ENCODE data around the gene LSG1.

Gene LSG1

DNA sequence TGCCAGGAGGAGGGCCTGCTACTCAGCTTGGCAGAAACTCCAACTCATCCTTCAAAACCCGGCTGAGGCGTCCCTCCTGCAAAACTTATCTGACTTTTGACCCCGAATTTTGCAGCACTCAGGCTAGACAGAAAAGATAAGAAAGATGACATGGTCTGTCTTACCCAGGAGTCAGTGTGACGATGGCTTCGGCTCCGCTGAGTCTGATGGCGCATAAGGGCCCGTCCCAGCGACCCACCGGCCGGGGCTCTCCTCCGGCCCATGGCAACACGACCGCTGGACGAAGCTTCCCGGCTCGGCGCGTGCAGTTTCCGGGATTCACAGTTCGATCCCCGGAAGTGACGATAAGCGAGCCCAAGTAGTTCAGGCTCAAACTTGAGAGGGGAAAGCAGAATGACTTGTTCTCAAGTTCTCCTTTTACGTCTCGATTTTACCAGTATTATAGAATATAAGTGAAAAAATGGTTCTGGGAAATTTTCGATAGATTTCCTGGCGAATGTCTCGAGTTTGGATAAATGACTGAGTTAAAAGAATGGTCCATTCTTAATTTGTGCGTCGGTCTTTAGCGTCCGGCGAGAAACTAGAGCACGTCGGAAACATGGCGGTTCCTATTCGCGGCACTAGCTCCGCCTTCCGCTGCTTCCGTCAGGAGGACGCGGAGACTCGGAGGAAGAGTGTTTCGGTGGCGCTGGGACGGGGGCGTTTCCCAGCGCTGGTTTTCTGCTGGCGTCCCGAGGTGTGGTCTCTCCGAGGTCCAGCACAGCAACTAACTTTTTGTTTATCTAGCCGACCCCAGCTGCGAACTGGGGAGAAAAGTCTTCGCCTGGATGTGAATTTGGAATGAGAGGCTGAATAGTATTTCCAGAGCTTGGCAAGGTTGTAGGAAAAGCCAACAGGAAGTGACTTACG is at the start of gene LSG1:
TSS of gene LSG1 (minus strand) at position 292 of the 909 bp plus-strand sequence. CDS start at position 263, 29 bp downstream.
- TF ChIP-seq EGR1 (IDR thresholded peaks at IDR 0.05) (peak; percentile 90), TAF1 (IDR thresholded peaks at IDR 0.05; ENCODE audit: low read depth) (peak; percentile 93), NFIC (IDR thresholded peaks at IDR 0.05) (no peak; the same call in 1 of the 2 replicates), ZBTB7A (IDR thresholded peaks at IDR 0.05; ENCODE audit: low read depth) (peak; percentile 54), EP300 (IDR thresholded peaks at IDR 0.05; ENCODE audit: borderline replicate concordance) (peak; percentile 45; the same call in 1 of the 2 replicates), TEAD4 (IDR thresholded peaks at IDR 0.05) (no peak), YY1 (IDR thresholded peaks at IDR 0.05; ENCODE audit: low read depth) (peak; percentile 95), CEBPB (IDR thresholded peaks at IDR 0.05) (0 out of 2 replicates have a peak, but pooled peaks have one; percentile 1), TCF12 (IDR thresholded peaks at IDR 0.05; ENCODE audit: low read depth) (peak; percentile 82), FOXM1 (IDR thresholded peaks at IDR 0.05; ENCODE audit: borderline replicate concordance, low read depth) (peak; percentile 61), RAD21 (IDR thresholded peaks at IDR 0.05; ENCODE audit: low read depth) (no peak), CREB1 (IDR thresholded peaks at IDR 0.05; ENCODE audit: low read depth) (peak; percentile 88)
- TF ChIP-seq, protein P1, sequence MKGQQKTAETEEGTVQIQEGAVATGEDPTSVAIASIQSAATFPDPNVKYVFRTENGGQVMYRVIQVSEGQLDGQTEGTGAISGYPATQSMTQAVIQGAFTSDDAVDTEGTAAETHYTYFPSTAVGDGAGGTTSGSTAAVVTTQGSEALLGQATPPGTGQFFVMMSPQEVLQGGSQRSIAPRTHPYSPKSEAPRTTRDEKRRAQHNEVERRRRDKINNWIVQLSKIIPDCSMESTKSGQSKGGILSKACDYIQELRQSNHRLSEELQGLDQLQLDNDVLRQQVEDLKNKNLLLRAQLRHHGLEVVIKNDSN (IDR thresholded peaks at IDR 0.05) = peak; percentile 69
- TF ChIP-seq, protein P2, sequence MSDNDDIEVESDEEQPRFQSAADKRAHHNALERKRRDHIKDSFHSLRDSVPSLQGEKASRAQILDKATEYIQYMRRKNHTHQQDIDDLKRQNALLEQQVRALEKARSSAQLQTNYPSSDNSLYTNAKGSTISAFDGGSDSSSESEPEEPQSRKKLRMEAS (IDR thresholded peaks at IDR 0.05) = peak; percentile 94
- TF ChIP-seq, protein P3, sequence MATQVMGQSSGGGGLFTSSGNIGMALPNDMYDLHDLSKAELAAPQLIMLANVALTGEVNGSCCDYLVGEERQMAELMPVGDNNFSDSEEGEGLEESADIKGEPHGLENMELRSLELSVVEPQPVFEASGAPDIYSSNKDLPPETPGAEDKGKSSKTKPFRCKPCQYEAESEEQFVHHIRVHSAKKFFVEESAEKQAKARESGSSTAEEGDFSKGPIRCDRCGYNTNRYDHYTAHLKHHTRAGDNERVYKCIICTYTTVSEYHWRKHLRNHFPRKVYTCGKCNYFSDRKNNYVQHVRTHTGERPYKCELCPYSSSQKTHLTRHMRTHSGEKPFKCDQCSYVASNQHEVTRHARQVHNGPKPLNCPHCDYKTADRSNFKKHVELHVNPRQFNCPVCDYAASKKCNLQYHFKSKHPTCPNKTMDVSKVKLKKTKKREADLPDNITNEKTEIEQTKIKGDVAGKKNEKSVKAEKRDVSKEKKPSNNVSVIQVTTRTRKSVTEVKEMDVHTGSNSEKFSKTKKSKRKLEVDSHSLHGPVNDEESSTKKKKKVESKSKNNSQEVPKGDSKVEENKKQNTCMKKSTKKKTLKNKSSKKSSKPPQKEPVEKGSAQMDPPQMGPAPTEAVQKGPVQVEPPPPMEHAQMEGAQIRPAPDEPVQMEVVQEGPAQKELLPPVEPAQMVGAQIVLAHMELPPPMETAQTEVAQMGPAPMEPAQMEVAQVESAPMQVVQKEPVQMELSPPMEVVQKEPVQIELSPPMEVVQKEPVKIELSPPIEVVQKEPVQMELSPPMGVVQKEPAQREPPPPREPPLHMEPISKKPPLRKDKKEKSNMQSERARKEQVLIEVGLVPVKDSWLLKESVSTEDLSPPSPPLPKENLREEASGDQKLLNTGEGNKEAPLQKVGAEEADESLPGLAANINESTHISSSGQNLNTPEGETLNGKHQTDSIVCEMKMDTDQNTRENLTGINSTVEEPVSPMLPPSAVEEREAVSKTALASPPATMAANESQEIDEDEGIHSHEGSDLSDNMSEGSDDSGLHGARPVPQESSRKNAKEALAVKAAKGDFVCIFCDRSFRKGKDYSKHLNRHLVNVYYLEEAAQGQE (IDR thresholded peaks at IDR 0.05; ENCODE audit: low read depth) = no peak

DNA sequence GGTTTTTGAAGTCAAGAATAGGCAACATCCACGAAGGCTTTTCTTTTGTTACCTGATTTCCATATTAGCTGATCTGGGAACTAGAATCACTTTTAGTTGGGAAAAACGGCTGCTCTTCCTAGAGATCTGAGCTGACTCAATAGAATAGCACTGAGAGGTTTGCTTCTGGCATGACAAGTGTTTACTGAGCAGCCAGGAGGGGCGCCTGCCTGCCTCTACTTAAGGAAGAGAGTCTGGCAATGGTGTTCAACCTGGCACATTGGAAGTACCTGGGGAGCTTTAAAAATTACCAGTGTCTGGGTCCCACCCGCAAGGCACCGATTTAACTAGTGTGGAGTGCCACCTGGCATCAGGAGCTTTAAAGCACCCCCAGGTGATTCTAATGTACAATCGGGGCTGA is 48.1 kb upstream of the LSG1 start:
- TF ChIP-seq, protein P1 (IDR thresholded peaks at IDR 0.05) = no peak
- no peak for TF ChIP-seq ZBTB7A (IDR thresholded peaks at IDR 0.05; ENCODE audit: low read depth)
- no peak for TF ChIP-seq TEAD4 (IDR thresholded peaks at IDR 0.05)
- TF ChIP-seq CEBPB (IDR thresholded peaks at IDR 0.05) = no peak

DNA sequence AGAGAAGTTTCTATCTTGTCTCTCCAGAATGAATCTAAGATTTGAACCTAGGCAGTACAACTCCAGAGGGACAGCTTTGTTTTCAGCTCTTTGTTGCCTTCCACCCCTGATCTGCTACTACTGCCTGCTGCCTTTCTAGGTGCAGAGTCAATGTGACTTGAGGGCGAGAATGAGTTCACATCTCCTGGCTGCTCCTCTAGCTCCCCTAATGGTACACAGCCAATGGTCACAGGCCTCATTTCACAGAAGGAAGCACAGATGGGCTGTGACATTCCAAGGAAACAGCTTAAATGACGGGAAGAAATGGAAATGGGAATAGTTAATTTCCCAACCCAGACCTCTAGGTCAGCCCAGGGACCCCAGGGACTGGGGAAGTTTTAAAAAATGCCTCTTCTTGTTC is 46.1 kb upstream of the LSG1 start:
- no peak for TF ChIP-seq CREB1 (IDR thresholded peaks at IDR 0.05; ENCODE audit: low read depth)
- TF ChIP-seq YY1 (IDR thresholded peaks at IDR 0.05; ENCODE audit: low read depth) = no peak
- no peak for TF ChIP-seq TAF1 (IDR thresholded peaks at IDR 0.05; ENCODE audit: low read depth)
- TF ChIP-seq CEBPB (IDR thresholded peaks at IDR 0.05) = no peak
- TF ChIP-seq, protein P3 (IDR thresholded peaks at IDR 0.05; ENCODE audit: low read depth) = no peak
- TF ChIP-seq RAD21 (IDR thresholded peaks at IDR 0.05; ENCODE audit: low read depth) = no peak
- TF ChIP-seq, protein P2 (IDR thresholded peaks at IDR 0.05) = no peak
- no peak for TF ChIP-seq TCF12 (IDR thresholded peaks at IDR 0.05; ENCODE audit: low read depth)
- TF ChIP-seq TEAD4 (IDR thresholded peaks at IDR 0.05) = no peak
- TF ChIP-seq, protein P1 (IDR thresholded peaks at IDR 0.05) = no peak

DNA sequence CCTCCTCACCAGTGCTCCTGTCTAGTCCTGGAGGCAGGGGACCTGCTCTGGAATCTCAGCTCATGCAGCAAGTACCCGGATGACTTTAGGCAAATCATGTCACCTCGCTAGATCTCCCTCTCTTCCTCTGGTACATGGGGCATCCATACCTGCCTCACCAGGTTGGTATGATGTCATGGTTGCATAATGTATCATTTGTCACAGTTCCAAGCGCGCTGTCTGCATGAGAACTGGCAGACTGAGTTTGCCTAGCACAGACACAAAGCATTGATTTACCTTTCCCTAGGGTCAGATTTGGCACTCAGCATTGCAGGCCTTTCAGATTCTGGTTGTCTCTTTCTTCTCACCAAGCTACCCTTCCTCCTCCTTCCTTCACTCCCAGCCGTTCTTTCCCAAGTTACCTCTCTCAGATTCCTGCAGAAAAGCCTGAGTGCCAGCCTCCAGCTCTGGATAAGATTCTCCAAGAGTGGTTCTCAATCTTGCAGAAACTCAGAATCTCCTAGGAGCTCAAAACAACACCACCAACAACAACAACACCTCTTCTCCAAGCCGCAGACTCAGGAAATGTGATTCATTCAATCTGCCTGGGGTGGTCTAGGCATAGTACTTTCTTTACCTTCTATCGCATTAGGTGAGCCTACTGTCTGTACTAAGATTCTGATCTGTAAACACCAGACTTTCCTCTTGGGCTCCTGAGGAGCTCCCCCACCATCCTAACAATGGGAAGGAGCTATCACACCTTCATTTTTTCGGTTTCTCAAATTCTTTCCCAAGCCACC is 43.2 kb upstream of the LSG1 start:
- TF ChIP-seq CEBPB (IDR thresholded peaks at IDR 0.05) = peak; percentile 56
- TF ChIP-seq RAD21 (IDR thresholded peaks at IDR 0.05; ENCODE audit: low read depth) = no peak
- TF ChIP-seq, protein P1 (IDR thresholded peaks at IDR 0.05) = no peak
- TF ChIP-seq, protein P2 (IDR thresholded peaks at IDR 0.05) = no peak
- no peak for TF ChIP-seq TAF1 (IDR thresholded peaks at IDR 0.05; ENCODE audit: low read depth)
- TF ChIP-seq NFIC (IDR thresholded peaks at IDR 0.05) = peak; percentile 47
- TF ChIP-seq FOXM1 (IDR thresholded peaks at IDR 0.05; ENCODE audit: borderline replicate concordance, low read depth) = no peak
- TF ChIP-seq CREB1 (IDR thresholded peaks at IDR 0.05; ENCODE audit: low read depth) = no peak
- TF ChIP-seq ZBTB7A (IDR thresholded peaks at IDR 0.05; ENCODE audit: low read depth) = no peak

All from Ishikawa (cell line).